A549 (cell line): Measurements from ENCODE around the gene CLASP1. TPM values are rescaled to one million over a fixed set of nuclear protein-coding genes. Genes with fewer than 3 reads are reported as not detected.
A peak's percentile ranks its signal among the peaks of the same experiment; 100 is the strongest.

Experiments
- ATAC-seq, 2 experiments: fragments of 200-7000 bp in 1 of 2; fragments of >200 bp in 1 of 2; cut with Nextera tagmentation in 1 of 2; cut with Tn5 transposase in 1 of 2; 3 replicates each; pipeline versions ENCODE4 v1.8.0 to v1.9.1; 2018 to 2020; ENCODE audit warnings: mild to moderate bottlenecking in 1 of 2, moderate library complexity in 1 of 2
- CTCF ChIA-PET: fragments of 300-600 bp; sonication (Branson Sonifier 250); formaldehyde crosslinking; extraction: SDS; loops from one replicate; lab custom pipeline; 2021; ENCODE audit warnings: antibody characterized with exemption, inconsistent platforms; lab: Yijun Ruan, JAX
- POLR2A ChIA-PET: fragments of 350-600 bp; formaldehyde crosslinking; extraction: SDS; loops from one replicate; lab custom pipeline; 2021; ENCODE audit warnings: antibody characterized with exemption, inconsistent platforms; lab: Yijun Ruan, JAX
- DNase-seq, 2 experiments: peaks; one replicate each; pipeline versions ENCODE4 v3.0.0 to v3.0.0-alpha.2; 2011 to 2016; ENCODE audit warnings: low read depth in 1 of 2, low spot score in 1 of 2
- FAIRE-seq: peaks from 2 replicates; lab custom pipeline; 2011; peaks lifted over from hg19 to GRCh38; lab: Jason Lieb, UNC
- H3K27ac ChIP-seq, 2 experiments: fragments of >200 bp; sonication (Bioruptor Twin); formaldehyde crosslinking; 3 replicates each; pipeline ENCODE4 v1.5.1; 2016 to 2017
- H3K4me1 ChIP-seq: fragments of >200 bp; sonication (Bioruptor Twin); formaldehyde crosslinking; 3 replicates; pipeline ENCODE4 v1.6.1; 2016
- H3K4me2 ChIP-seq: fragments of >200 bp; sonication (Bioruptor Twin); formaldehyde crosslinking; 3 replicates; pipeline ENCODE4 v1.6.1; 2016
- H3K4me3 ChIP-seq: fragments of >200 bp; sonication (Bioruptor Twin); formaldehyde crosslinking; 3 replicates; pipeline ENCODE4 v1.5.1; 2016
- H3K9me3 ChIP-seq: fragments of >200 bp; sonication (Bioruptor Twin); formaldehyde crosslinking; 3 replicates; pipeline ENCODE4 v1.6.1; 2016
- CBX8 ChIP-seq: fragments of 200-600 bp; sonication (generic); IDR thresholded peaks from 2 replicates; pipeline ENCODE4 v1.6.1; 2016
- CHD4 ChIP-seq: fragments of 200-600 bp; sonication (generic); IDR thresholded peaks from 2 replicates; pipeline ENCODE4 v1.6.1; 2016; ENCODE audit warnings: antibody characterized with exemption, mild to moderate bottlenecking, borderline replicate concordance
- EP300 ChIP-seq, 2 experiments: fragments of >200 bp; sonication (Bioruptor Twin); formaldehyde crosslinking; IDR thresholded peaks; 2 replicates in 1 of 2; 3 replicates in 1 of 2; pipeline ENCODE4 v1.6.1; 2016 to 2017
- FOSL2 ChIP-seq, 2 experiments: fragments of 450-650 bp in 1 of 2; fragments of >200 bp in 1 of 2; sonication (Bioruptor Twin) in 1 of 2; formaldehyde crosslinking; IDR thresholded peaks; 2 replicates each; pipeline versions ENCODE4 v1.5.0 to v1.6.1; 2016 to 2020; ENCODE audit warnings: mild to moderate bottlenecking in 1 of 2, moderate library complexity in 1 of 2
- HOXB13 ChIP-seq: fragments of 250-450 bp; sonication (Bioruptor Pico); IDR thresholded peaks from 2 replicates; pipeline ENCODE4 v1.5.0; 2020; ENCODE audit warnings: low read depth, mild to moderate bottlenecking, moderate library complexity
- HOXB5 ChIP-seq: fragments of 250-450 bp; sonication (Bioruptor Pico); IDR thresholded peaks from 2 replicates; pipeline ENCODE4 v1.5.0; 2020; ENCODE audit warnings: mild to moderate bottlenecking, moderate library complexity
- MAFK ChIP-seq: fragments of 450-650 bp; IDR thresholded peaks from 2 replicates; pipeline ENCODE4 v1.6.1; 2014; ENCODE audit not compliant: partially characterized antibody
- MAZ ChIP-seq: fragments of 150-350 bp; IDR thresholded peaks from 2 replicates; pipeline ENCODE4 v1.6.1; 2014; ENCODE audit warnings: antibody characterized with exemption, low read depth, low read length, borderline replicate concordance
- NFE2L2 ChIP-seq: fragments of 150-350 bp; conservative IDR thresholded peaks from 2 replicates; pipeline ENCODE4 v1.6.1; 2014; ENCODE audit warnings: low read length
- RFX5 ChIP-seq: fragments of 450-650 bp; IDR thresholded peaks from 2 replicates; pipeline ENCODE4 v1.7.1; 2014; ENCODE audit warnings: antibody characterized with exemption, mild to moderate bottlenecking, moderate library complexity
- SMC3 ChIP-seq: fragments of >200 bp; sonication (Bioruptor Twin); formaldehyde crosslinking; IDR thresholded peaks from 3 replicates; pipeline ENCODE4 v1.6.1; 2018; ENCODE audit warnings: inconsistent platforms
- SREBF2 ChIP-seq: fragments of 450-650 bp; IDR thresholded peaks from 2 replicates; pipeline ENCODE4 v1.6.1; 2014; ENCODE audit warnings: mild to moderate bottlenecking, moderate library complexity
- ZFP36 ChIP-seq: fragments of 450-650 bp; IDR thresholded peaks from 2 replicates; pipeline ENCODE4 v1.6.1; 2014; ENCODE audit warnings: borderline replicate concordance; ENCODE audit not compliant: partially characterized antibody
- ZNF302 ChIP-seq: fragments of 250-450 bp; sonication (Bioruptor Pico); IDR thresholded peaks from 2 replicates; pipeline ENCODE4 v1.9.0; 2021; ENCODE audit warnings: inconsistent platforms, mild to moderate bottlenecking, moderate library complexity
- WGBS: methylation state at CpG from one replicate; pipeline ENCODE4 v1.1.6; 2017; ENCODE audit errors: missing lambda C conversion rate; 5-methylcytosine and 5-hydroxymethylcytosine counted together
- polyA plus RNA-seq, 4 experiments: library from polyadenylated mRNA; depleted of rRNA in 3 of 4; stranded (reverse); fragments of >200 nt; fragmentation: RNase III in 1 of 4; extraction: RNeasy Plus Mini Kit Qiagen cat#74134 plus additional on column Dnase treatment in 1 of 4; gene quantifications; 2 replicates in 3 of 4; 3 replicates in 1 of 4; pipeline ENCODE4 v1.2.3, GENCODE V29; 2011 to 2017
- TF ChIP-seq, protein P1 (sequence below): fragments of 200-600 bp; sonication (generic); IDR thresholded peaks from 2 replicates; pipeline ENCODE4 v1.6.1; 2016; ENCODE audit warnings: antibody characterized with exemption, mild to moderate bottlenecking, moderate library complexity
- TF ChIP-seq, protein P2 (sequence below): IDR thresholded peaks from 2 replicates; pipeline ENCODE4 v1.6.1; 2012
- TF ChIP-seq, protein P3 (sequence below): IDR thresholded peaks from 2 replicates; pipeline ENCODE4 v1.6.1; 2012; ENCODE audit warnings: low read depth, borderline replicate concordance
- TF ChIP-seq, protein P4 (sequence below): IDR thresholded peaks from 2 replicates; pipeline ENCODE4 v1.6.1; 2012
- TF ChIP-seq, protein P5 (sequence below): fragments of 250-450 bp; sonication (Bioruptor Pico); IDR thresholded peaks from 2 replicates; pipeline ENCODE4 v1.5.0; 2021; ENCODE audit warnings: mild to moderate bottlenecking, moderate library complexity, borderline replicate concordance

The CLASP1 gene
- polyA plus RNA-seq, 2 of the 4 experiments (the other 2 are of a cell fraction), result 11.7 to 15.8 TPM

DNA sequence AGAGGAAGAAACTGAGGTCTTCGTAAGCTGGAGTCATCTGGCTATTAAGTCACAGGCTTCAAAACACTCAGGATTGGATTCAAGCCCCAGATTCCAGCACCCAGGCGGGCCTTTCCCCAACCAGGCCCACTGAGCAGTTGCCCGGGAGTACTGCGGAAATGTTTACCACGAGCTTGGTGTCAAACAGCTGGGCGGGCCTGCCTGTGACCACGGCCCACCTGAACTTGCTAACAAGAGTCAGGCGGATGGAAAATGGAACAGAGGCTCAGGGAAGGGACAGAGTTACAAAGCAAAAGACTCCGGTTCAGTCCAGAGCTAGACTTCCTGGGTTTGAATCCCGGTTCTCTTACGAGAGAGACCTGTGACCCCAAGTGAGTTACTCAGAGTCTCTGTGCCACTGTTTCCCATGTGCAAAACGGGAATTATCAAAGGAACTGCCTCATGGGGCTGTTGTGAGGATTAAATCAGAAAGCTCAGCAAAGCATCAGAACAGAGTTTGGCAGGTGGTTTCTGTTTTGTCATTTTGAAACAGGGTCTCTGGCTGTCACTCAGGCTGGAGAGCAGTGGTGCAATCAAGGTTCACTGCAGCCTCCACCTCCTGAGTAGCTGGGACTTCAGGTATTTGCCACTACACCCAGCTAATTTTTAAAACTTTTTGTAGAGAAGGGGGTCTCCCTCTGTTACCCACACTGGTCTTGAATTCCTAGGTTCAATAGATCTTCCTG, 315.3 kb downstream of the CLASP1 start:
- TF ChIP-seq ZFP36, result no peak
- TF ChIP-seq, protein P1, sequence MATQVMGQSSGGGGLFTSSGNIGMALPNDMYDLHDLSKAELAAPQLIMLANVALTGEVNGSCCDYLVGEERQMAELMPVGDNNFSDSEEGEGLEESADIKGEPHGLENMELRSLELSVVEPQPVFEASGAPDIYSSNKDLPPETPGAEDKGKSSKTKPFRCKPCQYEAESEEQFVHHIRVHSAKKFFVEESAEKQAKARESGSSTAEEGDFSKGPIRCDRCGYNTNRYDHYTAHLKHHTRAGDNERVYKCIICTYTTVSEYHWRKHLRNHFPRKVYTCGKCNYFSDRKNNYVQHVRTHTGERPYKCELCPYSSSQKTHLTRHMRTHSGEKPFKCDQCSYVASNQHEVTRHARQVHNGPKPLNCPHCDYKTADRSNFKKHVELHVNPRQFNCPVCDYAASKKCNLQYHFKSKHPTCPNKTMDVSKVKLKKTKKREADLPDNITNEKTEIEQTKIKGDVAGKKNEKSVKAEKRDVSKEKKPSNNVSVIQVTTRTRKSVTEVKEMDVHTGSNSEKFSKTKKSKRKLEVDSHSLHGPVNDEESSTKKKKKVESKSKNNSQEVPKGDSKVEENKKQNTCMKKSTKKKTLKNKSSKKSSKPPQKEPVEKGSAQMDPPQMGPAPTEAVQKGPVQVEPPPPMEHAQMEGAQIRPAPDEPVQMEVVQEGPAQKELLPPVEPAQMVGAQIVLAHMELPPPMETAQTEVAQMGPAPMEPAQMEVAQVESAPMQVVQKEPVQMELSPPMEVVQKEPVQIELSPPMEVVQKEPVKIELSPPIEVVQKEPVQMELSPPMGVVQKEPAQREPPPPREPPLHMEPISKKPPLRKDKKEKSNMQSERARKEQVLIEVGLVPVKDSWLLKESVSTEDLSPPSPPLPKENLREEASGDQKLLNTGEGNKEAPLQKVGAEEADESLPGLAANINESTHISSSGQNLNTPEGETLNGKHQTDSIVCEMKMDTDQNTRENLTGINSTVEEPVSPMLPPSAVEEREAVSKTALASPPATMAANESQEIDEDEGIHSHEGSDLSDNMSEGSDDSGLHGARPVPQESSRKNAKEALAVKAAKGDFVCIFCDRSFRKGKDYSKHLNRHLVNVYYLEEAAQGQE, result no peak
- TF ChIP-seq, protein P2, sequence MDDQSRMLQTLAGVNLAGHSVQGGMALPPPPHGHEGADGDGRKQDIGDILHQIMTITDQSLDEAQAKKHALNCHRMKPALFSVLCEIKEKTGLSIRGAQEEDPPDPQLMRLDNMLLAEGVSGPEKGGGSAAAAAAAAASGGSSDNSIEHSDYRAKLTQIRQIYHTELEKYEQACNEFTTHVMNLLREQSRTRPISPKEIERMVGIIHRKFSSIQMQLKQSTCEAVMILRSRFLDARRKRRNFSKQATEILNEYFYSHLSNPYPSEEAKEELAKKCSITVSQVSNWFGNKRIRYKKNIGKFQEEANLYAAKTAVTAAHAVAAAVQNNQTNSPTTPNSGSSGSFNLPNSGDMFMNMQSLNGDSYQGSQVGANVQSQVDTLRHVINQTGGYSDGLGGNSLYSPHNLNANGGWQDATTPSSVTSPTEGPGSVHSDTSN, result no peak
- TF ChIP-seq CHD4, result no peak
- no peak for TF ChIP-seq RFX5
- TF ChIP-seq, protein P3, sequence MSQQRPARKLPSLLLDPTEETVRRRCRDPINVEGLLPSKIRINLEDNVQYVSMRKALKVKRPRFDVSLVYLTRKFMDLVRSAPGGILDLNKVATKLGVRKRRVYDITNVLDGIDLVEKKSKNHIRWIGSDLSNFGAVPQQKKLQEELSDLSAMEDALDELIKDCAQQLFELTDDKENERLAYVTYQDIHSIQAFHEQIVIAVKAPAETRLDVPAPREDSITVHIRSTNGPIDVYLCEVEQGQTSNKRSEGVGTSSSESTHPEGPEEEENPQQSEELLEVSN, result no peak
- no peak for TF ChIP-seq EP300 (IDR thresholded peaks at IDR 0.05)
- TF ChIP-seq CBX8, result no peak
- TF ChIP-seq, protein P4, sequence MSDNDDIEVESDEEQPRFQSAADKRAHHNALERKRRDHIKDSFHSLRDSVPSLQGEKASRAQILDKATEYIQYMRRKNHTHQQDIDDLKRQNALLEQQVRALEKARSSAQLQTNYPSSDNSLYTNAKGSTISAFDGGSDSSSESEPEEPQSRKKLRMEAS, result no peak
- no peak for TF ChIP-seq SREBF2
- TF ChIP-seq HOXB13 (CRISPR knock-in tag), result no peak
- no peak for TF ChIP-seq MAZ
- TF ChIP-seq MAFK, result no peak
- TF ChIP-seq, protein P5, sequence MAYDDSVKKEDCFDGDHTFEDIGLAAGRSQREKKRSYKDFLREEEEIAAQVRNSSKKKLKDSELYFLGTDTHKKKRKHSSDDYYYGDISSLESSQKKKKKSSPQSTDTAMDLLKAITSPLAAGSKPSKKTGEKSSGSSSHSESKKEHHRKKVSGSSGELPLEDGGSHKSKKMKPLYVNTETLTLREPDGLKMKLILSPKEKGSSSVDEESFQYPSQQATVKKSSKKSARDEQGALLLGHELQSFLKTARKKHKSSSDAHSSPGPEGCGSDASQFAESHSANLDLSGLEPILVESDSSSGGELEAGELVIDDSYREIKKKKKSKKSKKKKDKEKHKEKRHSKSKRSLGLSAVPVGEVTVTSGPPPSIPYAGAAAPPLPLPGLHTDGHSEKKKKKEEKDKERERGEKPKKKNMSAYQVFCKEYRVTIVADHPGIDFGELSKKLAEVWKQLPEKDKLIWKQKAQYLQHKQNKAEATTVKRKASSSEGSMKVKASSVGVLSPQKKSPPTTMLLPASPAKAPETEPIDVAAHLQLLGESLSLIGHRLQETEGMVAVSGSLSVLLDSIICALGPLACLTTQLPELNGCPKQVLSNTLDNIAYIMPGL, result no peak
- no peak for TF ChIP-seq NFE2L2
- no peak for TF ChIP-seq HOXB5 (CRISPR knock-in tag)
- TF ChIP-seq ZNF302 (CRISPR knock-in tag), result no peak
- TF ChIP-seq SMC3, result no peak
- no peak for TF ChIP-seq FOSL2 (IDR thresholded peaks at IDR 0.05)
- no peak for TF ChIP-seq FOSL2 (CRISPR knock-in tag; IDR thresholded peaks at IDR 0.05)
- H3K4me3 ChIP-seq, result no peak overlapping the region
- FAIRE-seq (no peak), ATAC-seq (peak in 1 of 2 experiments; percentile 5; a peak in 2 of 6 replicates), DNase-seq (no peak)
- ChIA-PET POLR2A (no interaction called here), CTCF (interaction anchor here (0.9 to 1.4 kb wide), 5 partner anchors 11 to 638 kb away, joined by 3 to 4 read pairs (median 3); no protein-coding TSS in a partner anchor)
- H3K4me2 ChIP-seq, result no peak overlapping the region
- H3K27ac ChIP-seq, result no peak overlapping the region
- 87% methylated on average over 7 of the region's 12 CpGs for WGBS
- H3K9me3 ChIP-seq, result no peaks in the 10 kb centered on the region
- peaks cover 7% of the 10 kb centered on the region; the same call in 1 of the 3 replicates for H3K4me1 ChIP-seq
